IMR-90 (cell line): ENCODE measurements around the gene ADARB2. TPM values are rescaled to one million over a fixed set of nuclear protein-coding genes. Genes with fewer than 3 reads are reported as not detected.
"Not testable (repeated sequence)": the region's sequence is repeated elsewhere in the genome, so short reads cannot be mapped to it uniquely, and the experiment has no call there.

Experiments used
- ATAC-seq: fragments of 200-7000 bp; cut with Tn5 transposase; 2 replicates; pipeline ENCODE4 v1.9.1; 2020; ENCODE audit warnings: low read depth, mild to moderate bottlenecking, moderate library complexity
- BruUV-seq: library from RNA; stranded (reverse); fragments of 400-500 nt; replicated peaks from 2 replicates; lab custom pipeline; 2021; lab: Mats Ljungman, UMichigan
- CTCF ChIA-PET: fragments of 300-600 bp; formaldehyde crosslinking; extraction: SDS; loops from one replicate; lab custom pipeline; 2021; ENCODE audit warnings: antibody characterized with exemption; lab: Yijun Ruan, JAX
- POLR2A ChIA-PET: fragments of 300-600 bp; sonication (Branson Sonifier 250); formaldehyde crosslinking; loops from one replicate; lab custom pipeline; 2022; ENCODE audit warnings: antibody characterized with exemption; ENCODE audit not compliant: unreplicated experiment; lab: Charles Lee
- DNase-seq: peaks from one replicate; pipeline ENCODE4 v3.0.0; 2013
- H2AFZ ChIP-seq: replicated peaks from 2 replicates; pipeline ENCODE3; 2013; ENCODE audit warnings: low read length, mild to moderate bottlenecking; ENCODE audit not compliant: poor library complexity
- H2AK5ac ChIP-seq: 2 replicates; pipeline ENCODE4 v1.6.1; 2013; ENCODE audit warnings: low read depth, low read length, inconsistent platforms
- H2AK9ac ChIP-seq: replicated peaks from 2 replicates; pipeline ENCODE3; 2013; ENCODE audit warnings: mild to moderate bottlenecking, low read depth, low read length, moderate library complexity; ENCODE audit not compliant: poor library complexity
- H2BK120ac ChIP-seq: 2 replicates; pipeline ENCODE4 v1.6.1; 2013; ENCODE audit warnings: low read depth, low read length, inconsistent platforms
- H2BK15ac ChIP-seq: 3 replicates; pipeline ENCODE4 v1.6.1; 2013; ENCODE audit warnings: low read depth, low read length, inconsistent platforms
- H2BK20ac ChIP-seq: 2 replicates; pipeline ENCODE4 v1.6.1; 2013; ENCODE audit warnings: low read depth, mild to moderate bottlenecking, inconsistent platforms, low read length, moderate library complexity
- H2BK5ac ChIP-seq: 2 replicates; pipeline ENCODE4 v1.6.1; 2013; ENCODE audit warnings: mild to moderate bottlenecking, low read depth, low read length, inconsistent platforms; ENCODE audit not compliant: poor library complexity, severe bottlenecking
- H3K14ac ChIP-seq: replicated peaks from 2 replicates; pipeline ENCODE4 v1.6.1; 2013; ENCODE audit warnings: low read depth, low read length, inconsistent platforms
- H3K18ac ChIP-seq: 2 replicates; pipeline ENCODE4 v1.6.1; 2013; ENCODE audit warnings: low read depth, low read length, control low read depth
- H3K23ac ChIP-seq: 2 replicates; pipeline ENCODE4 v1.6.1; 2013; ENCODE audit warnings: low read depth, low read length, inconsistent platforms
- H3K27ac ChIP-seq: 2 replicates; pipeline ENCODE4 v1.5.1; 2013; ENCODE audit warnings: mild to moderate bottlenecking, control low read depth, low read length; ENCODE audit not compliant: insufficient read depth
- H3K27me3 ChIP-seq: 2 replicates; pipeline ENCODE4 v1.6.1; 2013; ENCODE audit warnings: low read length; ENCODE audit not compliant: control insufficient read depth, insufficient read depth
- H3K36me3 ChIP-seq: 2 replicates; pipeline ENCODE4 v1.6.1; 2013; ENCODE audit warnings: low read length, mixed read lengths; ENCODE audit not compliant: control insufficient read depth, insufficient read depth
- H3K4ac ChIP-seq: 2 replicates; pipeline ENCODE4 v1.6.1; 2013; ENCODE audit warnings: low read depth, low read length, inconsistent platforms
- H3K4me1 ChIP-seq: 2 replicates; pipeline ENCODE4 v1.6.1; 2013; ENCODE audit warnings: low read length, mixed read lengths; ENCODE audit not compliant: control insufficient read depth, insufficient read depth
- H3K4me2 ChIP-seq: 2 replicates; pipeline ENCODE4 v1.6.1; 2013; ENCODE audit warnings: low read depth, mild to moderate bottlenecking, control low read depth, low read length, moderate library complexity
- H3K4me3 ChIP-seq: 2 replicates; pipeline ENCODE4 v1.5.1; 2013; ENCODE audit warnings: low read depth, mild to moderate bottlenecking, control low read depth, low read length, moderate library complexity; ENCODE audit not compliant: insufficient read depth
- H3K56ac ChIP-seq: 2 replicates; pipeline ENCODE4 v1.6.1; 2013; ENCODE audit warnings: low read length, inconsistent platforms; ENCODE audit not compliant: insufficient read depth; ENCODE audit errors: extremely low read depth
- H3K79me1 ChIP-seq, 2 experiments: 2 replicates each; pipeline ENCODE4 v1.6.1; 2013; ENCODE audit warnings: low read length in 2 of 2, inconsistent platforms in 1 of 2, low read depth in 1 of 2
- H3K9ac ChIP-seq: 2 replicates; pipeline ENCODE4 v1.6.1; 2013; ENCODE audit warnings: low read depth, low read length, control low read depth
- H3K9me1 ChIP-seq: 2 replicates; pipeline ENCODE4 v1.6.1; 2013; ENCODE audit warnings: low read length, inconsistent platforms; ENCODE audit not compliant: insufficient read depth
- H3K9me3 ChIP-seq: 2 replicates; pipeline ENCODE4 v1.6.1; 2013; ENCODE audit warnings: low read length; ENCODE audit not compliant: control insufficient read depth, insufficient read depth
- H4K20me1 ChIP-seq: 2 replicates; pipeline ENCODE4 v1.6.1; 2013; ENCODE audit warnings: low read length, inconsistent platforms; ENCODE audit not compliant: insufficient read depth
- H4K5ac ChIP-seq: 2 replicates; pipeline ENCODE4 v1.6.1; 2013; ENCODE audit warnings: mild to moderate bottlenecking, low read depth, low read length, control low read depth
- H4K8ac ChIP-seq, 2 experiments: 2 replicates each; pipeline ENCODE4 v1.6.1; 2013; ENCODE audit warnings: low read depth in 2 of 2, low read length in 2 of 2, control low read depth in 1 of 2, inconsistent platforms in 1 of 2
- H4K91ac ChIP-seq: 2 replicates; pipeline ENCODE4 v1.6.1; 2013; ENCODE audit warnings: low read depth, low read length, inconsistent platforms; ENCODE audit not compliant: insufficient read depth
- RCOR1 ChIP-seq: IDR thresholded peaks from 2 replicates; pipeline ENCODE4 v1.6.1; 2012; ENCODE audit warnings: mild to moderate bottlenecking, low read length, improper control_type of control experiment; ENCODE audit not compliant: insufficient replicate concordance
- WGBS, 2 experiments: methylation state at CpG; one replicate each; pipeline versions ENCODE4 v1.1.5 to v1.1.7; 2013; ENCODE audit warnings: missing lambda C conversion rate in 2 of 2; ENCODE audit not compliant: insufficient read length in 1 of 2; ENCODE audit errors: extremely low coverage in 2 of 2; 5-methylcytosine and 5-hydroxymethylcytosine counted together
- dilution Hi-C: fragments of 300-500 bp; cut with HindIII; formaldehyde crosslinking; loops from one replicate; pipeline ENCODE4 v1.14.3; 2018; ENCODE audit warnings: low sequenced_read_pairs; ENCODE audit not compliant: unreplicated experiment
- in situ Hi-C: fragments of 300-500 bp; cut with MboI; formaldehyde crosslinking; loops from 3 replicates; pipeline ENCODE4 v1.14.3; 2019; ENCODE audit warnings: low sequenced_read_pairs, inconsistent platforms, mixed read lengths
- intact Hi-C: fragments of 100-400 bp; cut with micrococcal nuclease; formaldehyde crosslinking; loops from 2 replicates; pipeline ENCODE4 v1.10.0; 2022
- polyA plus RNA-seq, 3 experiments: library from polyadenylated mRNA; depleted of rRNA; stranded (reverse); fragments of >200 nt; gene quantifications; 2 replicates each; pipeline ENCODE4 v1.2.3, GENCODE V29; 2012; ENCODE audit warnings: low replicate concordance in 1 of 3
- total RNA-seq: library from RNA; depleted of rRNA; stranded (reverse); fragments of >200 nt; gene quantifications from 2 replicates; pipeline ENCODE4 v1.2.3, GENCODE V29; 2012

The ADARB2 gene
- total and polyA plus RNA-seq, 2 of the 4 experiments (the other 2 are of a cell fraction): not detected

DNA sequence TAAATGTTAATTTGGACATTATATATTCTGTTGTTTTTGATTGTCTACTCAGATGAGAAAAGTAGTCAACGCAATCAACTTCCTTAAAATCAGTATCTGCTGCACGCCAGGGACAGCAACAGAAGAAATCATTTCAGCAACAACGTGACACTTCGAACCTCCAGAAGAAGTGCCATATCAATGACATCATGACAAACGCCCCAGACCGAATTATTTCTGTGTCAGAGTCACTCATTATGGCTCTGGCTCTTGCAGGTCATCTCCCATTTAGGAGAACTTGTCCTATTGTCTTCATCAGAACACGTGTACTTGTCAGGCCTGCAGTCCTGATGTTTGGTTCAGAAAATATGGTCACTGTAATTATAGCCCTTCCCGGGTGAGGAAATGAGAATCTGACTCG is 276.3 kb downstream of the ADARB2 start:
- no peak overlapping the region for H3K4me2 ChIP-seq

DNA sequence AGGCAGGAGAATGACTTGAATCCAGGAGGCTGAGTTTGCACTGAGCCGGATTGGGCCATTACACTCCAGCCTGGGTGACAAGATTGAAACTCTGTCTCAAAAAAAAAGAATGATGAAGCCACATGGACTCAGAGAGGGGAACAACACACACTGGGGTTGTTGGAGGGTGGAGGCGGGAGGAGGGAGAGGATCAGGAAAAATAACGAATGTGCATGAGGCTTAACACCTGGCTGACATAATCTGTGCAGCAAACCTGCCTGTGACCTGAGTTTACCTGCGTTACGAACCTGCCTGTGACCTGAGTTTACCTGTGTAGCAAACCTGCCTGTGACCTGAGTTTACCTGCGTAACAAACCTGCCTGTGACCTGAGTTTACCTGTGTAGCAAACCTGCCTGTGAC is 277.7 kb downstream of the ADARB2 start:
- H2BK5ac ChIP-seq, H3K27ac ChIP-seq, H3K23ac ChIP-seq, H3K4me1 ChIP-seq, H3K4me2 ChIP-seq, H4K20me1 ChIP-seq, intact Hi-C loops, ATAC-seq, H2AFZ ChIP-seq, H3K4me3 ChIP-seq, H2BK15ac ChIP-seq, H3K56ac ChIP-seq, H3K18ac ChIP-seq, H3K79me1 ChIP-seq, H3K27me3 ChIP-seq, H3K9ac ChIP-seq, H3K4ac ChIP-seq, POLR2A ChIA-PET, H2AK5ac ChIP-seq, H4K5ac ChIP-seq, CTCF ChIA-PET, dilution Hi-C loops, BruUV-seq, in situ Hi-C loops, H2BK20ac ChIP-seq, H2AK9ac ChIP-seq, H3K9me1 ChIP-seq, H3K14ac ChIP-seq, H4K8ac ChIP-seq, DNase-seq, H4K91ac ChIP-seq, H2BK120ac ChIP-seq, H3K36me3 ChIP-seq: not testable (repeated sequence)
- H3K9me3 ChIP-seq: peaks cover 25% of the 10 kb centered on the region
- WGBS, 2 experiments: no CpG with 5 or more reads among the region's 6 CpGs

More for the DNA sequence above, 276.3 kb downstream of the ADARB2 start:
- DNase-seq: no peak
- POLR2A ChIA-PET: no interaction called here
- Histone ChIP-seq H2BK120ac (no peak overlapping the region), H3K18ac (no peak overlapping the region), H2BK20ac (no peak overlapping the region), H3K9ac (no peak overlapping the region), H3K23ac (no peak overlapping the region), H3K4ac (no peak overlapping the region), H2AK9ac (no peak overlapping the region), H3K27ac (no peak overlapping the region), H2BK5ac (no peak overlapping the region), H2AK5ac (no peak overlapping the region), H2AFZ (no peak overlapping the region), H2BK15ac (no peak overlapping the region), H3K27me3 (no peaks in the 10 kb centered on the region), H4K20me1 (no peaks in the 10 kb centered on the region), H3K36me3 (no peaks in the 10 kb centered on the region), H3K9me3 (peaks cover 31% of the 10 kb centered on the region), H3K56ac (no peak overlapping the region), H3K14ac (no peak overlapping the region), H3K4me1 (no peaks in the 10 kb centered on the region), H4K91ac (no peak overlapping the region), H3K9me1 (no peaks in the 10 kb centered on the region), H3K79me1 (no peaks in the 10 kb centered on the region), H4K5ac (no peak overlapping the region), H3K4me3 (no peak overlapping the region), H4K8ac (no peak overlapping the region)
- in situ Hi-C loops: no loop called here
- no peak for TF ChIP-seq RCOR1
- 40% methylated on average over 1 of the region's 9 CpGs; no CpG with 5 or more reads in 1 of the 2 experiments for WGBS, 2 experiments
- no peak for ATAC-seq
- intact Hi-C loops: no loop called here
- dilution Hi-C loops: no loop called here
- CTCF ChIA-PET: no interaction called here
- BruUV-seq: no TSS peak
